Activated CD4-positive, alpha-beta T cell treated with anti-CD3 and anti-CD28 coated beads, Interleukin-2, amount 10 ng/mL, durations not matched to agents 7 days and 5 days (primary cell): ENCODE data around the gene CELA2B. TPM values are rescaled to one million over a fixed set of nuclear protein-coding genes. Genes with fewer than 3 reads are reported as not detected.
A peak's percentile ranks its signal among the peaks of the same experiment; 100 is the strongest.
"Not testable (repeated sequence)": the region's sequence is repeated elsewhere in the genome, so short reads cannot be mapped to it uniquely, and the experiment has no call there.

Source experiments
- CTCF ChIA-PET: fragments of 350-600 bp; sonication (Branson Sonifier 250); formaldehyde crosslinking; loops from one replicate; lab custom pipeline; 2021; ENCODE audit warnings: antibody characterized with exemption; lab: Charles Lee
- POLR2A ChIA-PET: fragments of 350-600 bp; sonication (Branson Sonifier 250); formaldehyde crosslinking; loops from one replicate; lab custom pipeline; 2021; ENCODE audit warnings: antibody characterized with exemption; lab: Charles Lee
- DNase-seq: peaks from one replicate; pipeline ENCODE4 v3.0.0-alpha.2; 2020
- H3K27ac Mint-ChIP-seq: one replicate; pipeline ENCODE4 v1.8.0; 2021; ENCODE audit warnings: mild to moderate bottlenecking, moderate library complexity, mixed read lengths
- H3K27me3 Mint-ChIP-seq: one replicate; pipeline ENCODE4 v1.8.0; 2021; ENCODE audit warnings: mixed read lengths
- H3K36me3 Mint-ChIP-seq: one replicate; pipeline ENCODE4 v1.8.0; 2021; ENCODE audit warnings: low read depth, mixed read lengths
- H3K4me1 Mint-ChIP-seq: one replicate; pipeline ENCODE4 v1.8.0; 2021; ENCODE audit warnings: mixed read lengths
- H3K4me3 Mint-ChIP-seq: one replicate; pipeline ENCODE4 v1.8.0; 2021; ENCODE audit warnings: mild to moderate bottlenecking, moderate library complexity, mixed read lengths
- H3K9me3 Mint-ChIP-seq: one replicate; pipeline ENCODE4 v1.8.0; 2021; ENCODE audit warnings: mixed read lengths
- total RNA-seq, 2 experiments: library from RNA; stranded (reverse); gene quantifications; one replicate each; pipeline ENCODE4 v1.2.3, GENCODE V29; 2021

The CELA2B gene
- total RNA-seq, 2 experiments from 2014 or later: not detected

DNA sequence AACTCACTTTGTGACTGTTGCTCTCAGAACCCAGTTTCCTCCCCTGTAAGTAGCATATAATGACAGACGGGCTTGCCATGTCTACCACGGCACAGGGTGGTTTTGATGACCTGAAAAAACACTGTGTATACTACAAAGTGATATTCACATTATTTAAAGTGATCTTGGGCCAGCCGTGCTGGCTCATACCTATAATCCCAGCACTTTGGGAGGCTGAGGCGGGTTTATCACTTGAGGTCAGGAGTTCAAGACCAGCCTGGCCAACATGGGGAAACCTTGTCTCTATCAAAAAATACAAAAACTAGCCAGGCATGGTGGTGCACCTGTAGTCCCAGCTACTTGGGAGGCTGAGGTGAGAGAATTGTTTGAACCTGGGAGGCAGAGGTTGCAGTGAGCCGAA is 38.7 kb downstream of the CELA2B start:
- peak overlapping the region; percentile 62 for H3K27ac Mint-ChIP-seq

DNA sequence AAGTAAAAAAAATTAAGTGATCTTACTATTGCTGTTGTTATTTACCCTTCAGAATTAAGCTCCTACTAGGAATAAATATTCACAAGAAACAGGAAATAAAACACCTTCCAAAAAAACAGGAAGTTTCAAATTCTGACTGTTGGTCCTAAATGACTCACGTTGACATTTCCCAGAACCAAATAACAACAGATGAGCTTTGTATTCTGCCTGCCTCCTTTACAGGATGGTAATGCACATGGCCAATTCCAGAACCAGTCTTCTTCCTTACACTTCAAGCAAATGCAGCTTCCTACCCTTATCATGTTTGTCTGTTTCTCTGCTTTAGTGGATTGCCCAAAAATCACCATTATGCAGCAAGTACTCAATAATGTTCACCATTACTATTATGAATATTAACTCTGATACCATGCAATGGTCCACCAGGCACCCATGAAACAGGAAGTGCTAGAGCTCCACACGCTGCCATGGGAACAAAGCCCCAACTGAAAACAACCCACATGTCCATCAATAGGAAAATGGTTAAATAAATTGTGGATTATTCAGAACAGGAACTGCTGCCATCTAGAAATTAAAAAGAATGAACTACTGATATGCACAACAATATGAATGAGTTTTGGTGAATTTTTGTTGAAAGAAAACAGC is 39.2 kb downstream of the CELA2B start:
- ChIA-PET CTCF (interaction anchor here (1.0 to 1.6 kb wide), 2 partner anchors 8 to 102 kb away, joined by 3 read pairs; no protein-coding TSS in a partner anchor), POLR2A (interaction anchor here (0.5 to 1.2 kb wide), 2 partner anchors 9 to 109 kb away, joined by 7 to 16 read pairs; partner anchors contain the start of gene CASP9)
- Mint-ChIP-seq H3K4me3 (peak overlapping the region; percentile 1), H3K36me3 (peaks cover 54% of the 10 kb centered on the region), H3K4me1 (peaks cover 56% of the 10 kb centered on the region), H3K27ac (peak overlapping the region; percentile 86), H3K9me3 (no peaks in the 10 kb centered on the region), H3K27me3 (no peaks in the 10 kb centered on the region)
- no peak for DNase-seq

More for the DNA sequence above, 38.7 kb downstream of the CELA2B start:
- ChIA-PET CTCF (interaction anchor here (1.0 to 1.6 kb wide), 3 partner anchors 8 to 102 kb away, joined by 3 read pairs; partner anchors contain the start of gene DNAJC16), POLR2A (interaction anchor here (1.2 kb wide), 1 partner anchor 9 kb away, joined by 16 read pairs; the partner anchor contains the start of gene CASP9)
- not testable (repeated sequence) for H3K4me3 Mint-ChIP-seq, H3K9me3 Mint-ChIP-seq, H3K27me3 Mint-ChIP-seq, DNase-seq
- Mint-ChIP-seq H3K4me1 (peaks cover 53% of the 10 kb centered on the region), H3K36me3 (peaks cover 54% of the 10 kb centered on the region)

GRCh38 chr1:15519625-15520024 is 43.7 kb downstream of the CELA2B start:
- no peak for DNase-seq
- Mint-ChIP-seq H3K27me3 (no peaks in the 10 kb centered on the region), H3K9me3 (no peaks in the 10 kb centered on the region), H3K4me1 (peaks cover 60% of the 10 kb centered on the region), H3K4me3 (no peak overlapping the region), H3K36me3 (peaks cover 32% of the 10 kb centered on the region), H3K27ac (no peak overlapping the region)
- CTCF ChIA-PET: interaction anchor here (1.2 kb wide), 1 partner anchor 15 kb away, joined by 3 read pairs; no protein-coding TSS in a partner anchor
- POLR2A ChIA-PET: no interaction called here

GRCh38 chr1:15521206-15521906 is 45.5 kb downstream of the CELA2B start:
- peak overlapping the region; percentile 71 for H3K27ac Mint-ChIP-seq
- H3K9me3 Mint-ChIP-seq, CTCF ChIA-PET, H3K27me3 Mint-ChIP-seq, H3K4me3 Mint-ChIP-seq, DNase-seq: not testable (repeated sequence)
- peaks cover 62% of the 10 kb centered on the region for H3K4me1 Mint-ChIP-seq
- peaks cover 24% of the 10 kb centered on the region for H3K36me3 Mint-ChIP-seq
- POLR2A ChIA-PET: interaction anchor here (0.6 to 0.7 kb wide), 2 partner anchors 104 to 273 kb away, joined by 3 to 6 read pairs; no protein-coding TSS in a partner anchor

GRCh38 chr1:15522551-15522950 is 46.6 kb downstream of the CELA2B start:
- H3K9me3 Mint-ChIP-seq: no peaks in the 10 kb centered on the region
- H3K27ac Mint-ChIP-seq: no peak overlapping the region
- H3K27me3 Mint-ChIP-seq: no peaks in the 10 kb centered on the region
- ChIA-PET CTCF (no interaction called here), POLR2A (no interaction called here)
- H3K4me3 Mint-ChIP-seq: peak overlapping the region; percentile 36
- DNase-seq: no peak
- H3K4me1 Mint-ChIP-seq: peaks cover 58% of the 10 kb centered on the region
- H3K36me3 Mint-ChIP-seq: peaks cover 12% of the 10 kb centered on the region

GRCh38 chr1:15523104-15524020 is 47.5 kb downstream of the CELA2B start:
- H3K9me3 Mint-ChIP-seq: no peaks in the 10 kb centered on the region
- no peak for DNase-seq
- peak overlapping the region; percentile 88 for H3K4me3 Mint-ChIP-seq
- peaks cover 60% of the 10 kb centered on the region for H3K4me1 Mint-ChIP-seq
- H3K36me3 Mint-ChIP-seq: peaks cover 4% of the 10 kb centered on the region
- ChIA-PET CTCF (no interaction called here), POLR2A (interaction anchor here (1.3 kb wide), 1 partner anchor 9 kb away, joined by 16 read pairs; no protein-coding TSS in a partner anchor)
- no peaks in the 10 kb centered on the region for H3K27me3 Mint-ChIP-seq
- H3K27ac Mint-ChIP-seq: peak overlapping the region; percentile 98

DNA sequence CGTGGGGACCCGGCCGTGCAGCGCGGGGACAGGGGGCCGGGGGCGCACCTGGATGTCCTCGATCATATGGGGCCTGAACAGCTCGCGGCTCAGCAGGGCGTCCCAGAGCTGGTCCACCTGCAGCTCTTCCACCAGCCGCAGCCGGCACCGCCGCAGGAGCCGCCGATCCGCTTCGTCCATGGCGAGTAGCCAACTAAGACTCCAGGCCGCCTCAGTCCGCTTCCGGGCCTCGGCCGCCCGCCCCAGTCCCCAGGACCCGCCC is 48.0 kb downstream of the CELA2B start, which contains the start of gene CASP9:
Gene CASP9, minus strand, starts transcription at position 195 of the 262 bp plus-strand sequence. Its CDS starts 15 bp downstream, at position 180.
- POLR2A ChIA-PET: interaction anchor here (1.3 kb wide), 1 partner anchor 9 kb away, joined by 16 read pairs; no protein-coding TSS in a partner anchor
- H3K4me3 Mint-ChIP-seq: peak within 1 kb of the TSS; percentile 88
- peaks cover 2% of the 10 kb centered on the region for H3K36me3 Mint-ChIP-seq
- CTCF ChIA-PET: no interaction called here
- DNase-seq: no peak
- H3K9me3 Mint-ChIP-seq: no peaks in the 10 kb centered on the region
- no peaks in the 10 kb centered on the region for H3K27me3 Mint-ChIP-seq
- H3K27ac Mint-ChIP-seq: peak within 1 kb of the TSS; percentile 98
- H3K4me1 Mint-ChIP-seq: peaks cover 62% of the 10 kb centered on the region

GRCh38 chr1:15524283-15525049 is 48.6 kb downstream of the CELA2B start:
- POLR2A ChIA-PET: interaction anchor here (1.3 kb wide), 1 partner anchor 10 kb away, joined by 16 read pairs; no protein-coding TSS in a partner anchor
- CTCF ChIA-PET: no interaction called here
- Mint-ChIP-seq H3K36me3 (peaks cover under 1% of the 10 kb centered on the region), H3K4me1 (peaks cover 62% of the 10 kb centered on the region), H3K27ac (peak overlapping the region; percentile 98), H3K9me3 (no peaks in the 10 kb centered on the region), H3K4me3 (peak overlapping the region; percentile 88), H3K27me3 (no peaks in the 10 kb centered on the region)
- DNase-seq: peak; percentile 100

- H3K27me3 Mint-ChIP-seq: no peaks in the 10 kb centered on the region
- no peak for DNase-seq
- peaks cover 2% of the 10 kb centered on the region for H3K36me3 Mint-ChIP-seq
- ChIA-PET CTCF (no interaction called here), POLR2A (no interaction called here)
- peak overlapping the region; percentile 88 for H3K4me3 Mint-ChIP-seq
- H3K4me1 Mint-ChIP-seq: peaks cover 59% of the 10 kb centered on the region
- no peaks in the 10 kb centered on the region for H3K9me3 Mint-ChIP-seq
- peak overlapping the region; percentile 98 for H3K27ac Mint-ChIP-seq
These were observed 49.4 kb downstream of the CELA2B start for GRCh38 chr1:15525050-15526020.

DNA sequence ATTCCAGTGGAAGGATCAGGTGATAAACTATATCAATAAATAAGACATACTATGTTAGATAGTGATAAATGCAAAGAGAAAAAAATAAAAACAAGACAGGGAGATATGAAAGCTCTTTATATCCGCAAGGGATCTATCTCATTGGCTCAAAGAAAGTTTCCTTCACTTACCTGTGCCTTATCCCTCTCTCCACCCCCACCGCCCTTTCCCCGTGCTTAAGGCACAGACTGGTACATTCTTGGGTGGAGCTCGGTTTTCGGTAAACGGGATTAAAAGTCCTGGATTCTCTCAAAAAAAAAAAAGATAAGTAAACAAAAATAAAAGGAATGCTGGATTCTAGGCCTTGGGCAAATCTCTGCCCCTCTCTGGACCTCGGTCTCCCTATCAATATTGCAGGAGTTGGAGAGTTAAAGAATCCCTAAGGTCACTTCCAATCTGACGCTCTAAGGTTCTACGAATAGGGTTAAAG is 50.2 kb downstream of the CELA2B start:
- Mint-ChIP-seq H3K4me1 (peaks cover 59% of the 10 kb centered on the region), H3K9me3 (no peaks in the 10 kb centered on the region), H3K36me3 (peaks cover 8% of the 10 kb centered on the region), H3K27me3 (no peaks in the 10 kb centered on the region), H3K27ac (peak overlapping the region; percentile 98), H3K4me3 (peak overlapping the region; percentile 88)
- CTCF ChIA-PET: interaction anchor here (0.7 kb wide), 1 partner anchor 555 kb away, joined by 4 read pairs; no protein-coding TSS in a partner anchor
- POLR2A ChIA-PET: no interaction called here
- DNase-seq: no peak
